Calu3 (cell line): Measurements from ENCODE around the gene DHRS9. TPM values are rescaled to one million over a fixed set of nuclear protein-coding genes. Genes with fewer than 3 reads are reported as not detected.

Experiments
- BruUV-seq: library from RNA; stranded (reverse); fragments of 400-500 nt; replicated peaks from 2 replicates; lab custom pipeline; 2021; lab: Mats Ljungman, UMichigan
- CTCF ChIA-PET: fragments of 300-600 bp; sonication (Branson Sonifier 250); formaldehyde crosslinking; loops from one replicate; lab custom pipeline; 2022; ENCODE audit warnings: antibody characterized with exemption; lab: Charles Lee
- DNase-seq: peaks from one replicate; pipeline ENCODE4 v3.0.0; 2022
- H3K27ac Mint-ChIP-seq: one replicate; pipeline ENCODE4 v1.8.0; 2022; ENCODE audit warnings: mixed read lengths; ENCODE audit not compliant: unreplicated experiment
- H3K27me3 Mint-ChIP-seq: one replicate; pipeline ENCODE4 v1.8.0; 2022; ENCODE audit warnings: mixed read lengths; ENCODE audit not compliant: unreplicated experiment
- H3K36me3 Mint-ChIP-seq: one replicate; pipeline ENCODE4 v1.8.0; 2022; ENCODE audit warnings: mild to moderate bottlenecking, moderate library complexity, mixed read lengths; ENCODE audit not compliant: insufficient read depth, unreplicated experiment
- H3K4me1 Mint-ChIP-seq: one replicate; pipeline ENCODE4 v1.8.0; 2022; ENCODE audit warnings: mild to moderate bottlenecking, low read depth, mixed read lengths; ENCODE audit not compliant: unreplicated experiment
- H3K4me3 Mint-ChIP-seq: one replicate; pipeline ENCODE4 v1.8.0; 2022; ENCODE audit warnings: mild to moderate bottlenecking, low read depth, moderate library complexity, mixed read lengths; ENCODE audit not compliant: unreplicated experiment
- H3K9me3 Mint-ChIP-seq: one replicate; pipeline ENCODE4 v1.8.0; 2022; ENCODE audit warnings: low read depth, mixed read lengths; ENCODE audit not compliant: unreplicated experiment
- CTCF ChIP-seq: fragments of 200-600 bp; IDR thresholded peaks from one replicate; pipeline ENCODE4 v1.8.0; 2022; ENCODE audit warnings: antibody characterized with exemption; ENCODE audit not compliant: unreplicated experiment
- intact Hi-C: fragments of 100-400 bp; cut with micrococcal nuclease; formaldehyde crosslinking; loops from one replicate; pipeline ENCODE4 v1.10.0; 2022; ENCODE audit not compliant: unreplicated experiment
- total RNA-seq: library from RNA; stranded (reverse); gene quantifications from 2 replicates; pipeline ENCODE4 v1.2.3, GENCODE V29; 2022

DHRS9 gene
- total RNA-seq, 1 experiment from 2014 or later = 16.6 TPM

- Mint-ChIP-seq H3K27ac (peak overlapping the region; percentile 87), H3K27me3 (no peaks in the 10 kb centered on the region), H3K4me3 (no peak overlapping the region), H3K4me1 (peaks cover 75% of the 10 kb centered on the region), H3K9me3 (peaks cover 12% of the 10 kb centered on the region), H3K36me3 (peaks cover 37% of the 10 kb centered on the region)
- CTCF ChIA-PET = interaction anchor here (1.3 to 5.4 kb wide), 3 partner anchors 21 to 51 kb away, joined by 3 to 44 read pairs (median 12); no protein-coding TSS in a partner anchor
- TF ChIP-seq CTCF = no peak
- no peak for DNase-seq
- no TSS peak for BruUV-seq
- intact Hi-C loops = loop anchor here (1.0 to 2.0 kb wide), 2 partner anchors 75 to 221 kb away; no protein-coding TSS in a partner anchor
Measured at GRCh38 chr2:169035887-169036286, 33.5 kb upstream of the DHRS9 start.

- H3K27ac Mint-ChIP-seq = peak overlapping the region; percentile 87
- peaks cover 70% of the 10 kb centered on the region for H3K4me1 Mint-ChIP-seq
- intact Hi-C loops = loop anchor here (1.0 kb wide), 1 partner anchor 222 kb away; no protein-coding TSS in a partner anchor
- no peaks in the 10 kb centered on the region for H3K27me3 Mint-ChIP-seq
- BruUV-seq = TSS peak; percentile 7
- peaks cover 37% of the 10 kb centered on the region for H3K36me3 Mint-ChIP-seq
- H3K9me3 Mint-ChIP-seq = peaks cover 18% of the 10 kb centered on the region
- CTCF ChIA-PET = interaction anchor here (0.6 to 5.4 kb wide), 10 partner anchors 11 to 222 kb away, joined by 3 to 44 read pairs (median 4); no protein-coding TSS in a partner anchor
- peak overlapping the region; percentile 11 for H3K4me3 Mint-ChIP-seq
- TF ChIP-seq CTCF = no peak
- DNase-seq = peak; percentile 46
Measured at GRCh38 chr2:169036736-169037440, 32.5 kb upstream of the DHRS9 start.

- CTCF ChIA-PET = interaction anchor here (0.6 to 5.4 kb wide), 5 partner anchors 23 to 217 kb away, joined by 3 to 44 read pairs (median 8); no protein-coding TSS in a partner anchor
- Mint-ChIP-seq H3K36me3 (peaks cover 37% of the 10 kb centered on the region), H3K27me3 (no peaks in the 10 kb centered on the region), H3K4me3 (no peak overlapping the region), H3K9me3 (peaks cover 22% of the 10 kb centered on the region), H3K27ac (peak overlapping the region; percentile 87), H3K4me1 (peaks cover 63% of the 10 kb centered on the region)
- no peak for TF ChIP-seq CTCF
- peak; percentile 54 for DNase-seq
- no TSS peak for BruUV-seq
- intact Hi-C loops = no loop called here
Measured at GRCh38 chr2:169038338-169038757, 31.0 kb upstream of the DHRS9 start.

- no TSS peak for BruUV-seq
- Mint-ChIP-seq H3K27ac (peak overlapping the region; percentile 63), H3K4me3 (no peak overlapping the region), H3K9me3 (peaks cover 25% of the 10 kb centered on the region), H3K4me1 (peaks cover 50% of the 10 kb centered on the region), H3K36me3 (peaks cover 28% of the 10 kb centered on the region), H3K27me3 (no peaks in the 10 kb centered on the region)
- TF ChIP-seq CTCF = no peak
- DNase-seq = no peak
- intact Hi-C loops = no loop called here
- CTCF ChIA-PET = no interaction called here
Measured at GRCh38 chr2:169039702-169040101, 29.7 kb upstream of the DHRS9 start.
